GM19023 (cell line): Measurements from ENCODE around the gene ESAM.

ENCODE experiments used
- ATAC-seq: cut with Tn5 transposase; IDR thresholded peaks from one replicate; pipeline ENCODE4 v1.9.1; 2021; ENCODE audit warnings: mild to moderate bottlenecking, moderate library complexity; ENCODE audit not compliant: unreplicated experiment

ESAM gene

GRCh38 chr11:124737638-124738305 lies 24.3 kb downstream of the ESAM start:
- ATAC-seq, result no peak

- ATAC-seq, result no peak
Measured at GRCh38 chr11:124736736-124737135, 25.4 kb downstream of the ESAM start.

- no peak for ATAC-seq
Measured at GRCh38 chr11:124732230-124732629, 29.9 kb downstream of the ESAM start.

DNA sequence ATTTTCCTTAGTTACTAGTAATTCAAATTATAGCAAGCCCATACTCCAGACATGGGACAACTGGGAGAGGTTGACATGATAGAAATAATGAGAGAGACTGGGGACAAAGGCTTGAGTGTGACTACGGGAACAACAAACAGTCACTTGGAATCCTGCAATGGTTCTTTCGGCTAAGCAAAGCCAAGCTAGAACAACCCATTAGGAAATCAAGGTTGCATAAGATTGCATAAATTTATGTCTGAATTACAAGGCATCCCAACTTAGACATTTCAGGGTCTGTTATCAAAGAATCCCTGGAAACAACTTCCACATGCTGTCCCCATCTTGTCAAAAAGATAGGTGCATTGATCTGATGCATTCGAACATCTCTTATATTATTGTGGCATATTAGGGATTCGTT lies 32.5 kb downstream of the ESAM start:
- no peak for ATAC-seq

DNA sequence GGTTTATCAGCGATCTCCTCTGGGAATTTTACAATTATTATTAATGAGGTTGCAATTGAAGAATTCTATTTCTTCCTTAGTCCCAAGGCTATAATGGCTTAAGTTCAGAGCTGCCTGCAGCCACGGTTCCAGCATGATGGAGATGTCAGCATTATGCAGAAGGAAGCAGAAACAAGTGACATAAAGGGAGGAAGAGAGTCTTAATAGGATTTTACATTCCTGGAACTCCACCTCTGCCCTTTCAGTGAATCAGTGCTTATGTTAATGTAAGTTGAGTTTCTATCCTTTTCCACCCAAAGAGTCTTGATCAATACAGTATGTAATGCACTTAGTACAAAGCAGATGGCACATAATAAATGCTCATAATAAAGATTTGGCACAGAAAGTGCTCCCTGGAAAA lies 34.0 kb downstream of the ESAM start:
- no peak for ATAC-seq

- ATAC-seq, result no peak
Measured at GRCh38 chr11:124727474-124727873, 34.6 kb downstream of the ESAM start.

DNA sequence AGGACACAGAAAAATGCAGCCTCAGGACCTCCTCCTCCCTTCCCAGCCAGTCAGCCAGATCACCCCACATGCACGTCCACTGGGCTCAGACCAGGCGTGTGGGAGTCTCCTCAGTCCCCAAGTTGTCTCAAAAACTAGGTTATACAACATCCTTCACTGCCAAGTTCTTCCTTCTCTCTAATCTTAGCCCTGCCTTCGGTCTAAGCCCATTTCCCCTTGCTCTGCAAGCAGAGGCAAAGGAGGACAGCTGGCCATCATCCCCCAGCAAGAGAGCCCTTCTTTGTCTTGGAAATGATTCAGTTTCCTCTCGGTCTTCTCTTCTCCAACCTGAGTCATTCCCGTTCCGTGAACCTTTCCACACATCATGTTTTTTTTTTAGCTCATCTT lies 36.4 kb downstream of the ESAM start:
- ATAC-seq, result peak; percentile 14

DNA sequence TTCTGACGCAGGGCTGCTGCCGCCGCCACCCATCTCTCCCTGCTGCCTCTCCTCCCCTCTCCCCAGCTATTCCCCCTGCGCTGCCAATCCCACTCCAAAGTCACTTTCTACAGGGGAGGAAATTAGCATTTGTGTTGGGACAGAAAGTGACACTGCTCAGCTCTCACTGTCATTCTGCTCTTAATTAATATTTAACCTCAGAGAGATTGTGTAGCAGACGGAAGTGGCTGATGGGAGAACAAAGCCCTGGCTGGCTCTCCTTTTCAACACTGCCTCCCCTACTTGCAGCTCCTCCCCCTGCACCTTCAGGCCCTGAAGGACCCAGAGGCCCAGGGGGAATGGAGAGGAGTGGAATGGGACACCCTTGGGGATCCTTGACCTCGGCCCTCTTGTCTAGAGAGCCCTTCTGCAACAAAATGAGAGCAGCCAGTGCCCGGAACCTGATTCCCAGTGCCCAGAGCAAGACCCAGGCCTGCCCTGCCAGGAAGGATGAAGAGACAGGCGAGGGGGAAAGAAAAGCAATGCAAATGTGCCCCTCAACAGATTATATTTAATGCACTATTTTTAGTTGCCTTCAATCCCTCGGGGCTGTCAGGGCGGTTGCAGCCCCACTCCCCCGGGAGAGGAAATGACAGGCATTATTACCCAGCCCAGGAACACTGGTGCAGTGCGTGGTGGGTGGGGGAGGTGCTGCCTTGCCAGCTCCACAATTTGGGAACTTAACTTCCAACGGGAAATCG lies 36.9 kb downstream of the ESAM start:
- ATAC-seq, result peak; percentile 97

GRCh38 chr11:124722176-124722575 lies 39.9 kb downstream of the ESAM start:
- no peak for ATAC-seq

DNA sequence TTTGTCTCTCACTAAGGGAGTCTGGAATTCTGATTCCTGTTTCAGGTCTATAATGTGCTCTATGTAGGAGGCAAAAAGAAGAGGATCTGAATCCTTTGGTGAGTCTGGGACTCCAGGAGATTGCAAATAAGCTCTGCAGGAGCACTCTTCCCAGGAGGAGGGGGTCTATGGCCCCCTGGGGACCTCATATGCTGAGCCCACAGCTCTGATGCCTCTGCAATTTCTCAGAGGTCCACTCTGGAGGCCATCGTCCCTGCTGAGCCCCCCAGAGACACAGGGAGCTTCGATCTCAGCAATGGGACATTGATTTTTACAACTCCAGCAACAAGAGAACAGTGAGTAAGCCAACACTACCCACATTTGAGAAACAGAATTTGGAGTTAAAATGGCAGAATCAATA lies 42.6 kb downstream of the ESAM start:
- ATAC-seq, result no peak

DNA sequence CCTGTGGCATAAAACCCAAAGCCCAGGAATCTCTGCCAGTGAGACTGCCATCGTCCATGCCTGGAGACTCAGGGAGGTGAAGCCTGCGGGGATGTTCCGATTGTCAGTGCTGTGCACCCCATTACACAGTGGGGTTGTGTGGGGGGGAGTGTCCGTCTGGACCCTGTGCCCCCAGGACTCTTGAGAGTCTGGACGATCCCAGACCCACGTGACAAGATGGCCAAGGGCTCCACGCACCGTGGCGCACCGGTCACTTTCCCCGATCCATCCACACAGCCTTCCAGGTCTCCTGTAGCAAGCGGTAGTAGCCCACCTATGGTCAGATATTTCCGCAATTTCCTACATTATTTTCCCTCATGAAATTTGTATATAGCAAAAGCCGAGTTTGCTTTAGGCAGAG lies 43.3 kb downstream of the ESAM start:
- ATAC-seq, result no peak

- peak; percentile 56 for ATAC-seq
Measured at GRCh38 chr11:124717786-124718651, 44.1 kb downstream of the ESAM start.

- no peak for ATAC-seq
Measured at GRCh38 chr11:124717421-124717785, 44.7 kb downstream of the ESAM start.

DNA sequence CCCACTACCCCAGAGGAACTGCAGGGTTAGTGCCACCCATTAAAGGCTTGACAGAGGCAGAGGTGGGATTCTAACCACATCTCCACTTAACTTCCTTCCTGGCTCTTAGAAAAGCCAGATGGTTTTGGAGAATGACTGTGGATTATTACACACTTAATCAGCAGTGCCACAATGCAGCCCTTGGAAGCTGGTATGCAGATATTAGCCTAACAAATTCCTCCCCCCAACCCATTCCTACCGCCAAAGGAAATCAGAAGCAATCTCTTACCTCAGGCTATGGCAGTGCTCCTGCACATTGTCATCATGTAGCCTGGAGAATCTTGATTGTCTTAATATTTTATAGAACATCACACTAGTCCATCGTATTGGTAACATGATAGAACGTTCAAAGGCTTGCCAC lies 45.5 kb downstream of the ESAM start:
- no peak for ATAC-seq

GRCh38 chr11:124712392-124712791 lies 49.7 kb downstream of the ESAM start:
- no peak for ATAC-seq

DNA sequence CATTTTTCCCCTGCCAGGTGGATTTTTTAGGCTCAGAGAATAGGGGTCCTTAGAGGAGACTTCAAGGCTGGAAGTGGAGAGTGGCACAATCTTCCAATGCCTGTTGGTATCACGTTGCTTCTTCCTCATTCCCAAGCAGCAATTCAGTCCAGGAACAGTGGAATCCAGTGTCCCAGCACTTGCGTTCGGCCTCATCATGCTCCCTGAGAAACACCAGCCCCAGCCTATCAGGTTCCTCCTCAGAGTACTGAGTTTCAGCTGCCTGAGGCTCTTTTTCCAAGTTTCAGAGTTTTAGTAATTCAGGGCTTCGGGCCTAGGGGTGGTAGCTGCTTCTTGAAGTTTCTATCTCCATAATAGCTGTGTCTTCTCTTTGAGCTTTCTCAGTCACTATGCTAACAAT lies 54.3 kb downstream of the ESAM start:
- ATAC-seq, result no peak
